Measurements from ENCODE around the gene PSMB7.

DNA sequence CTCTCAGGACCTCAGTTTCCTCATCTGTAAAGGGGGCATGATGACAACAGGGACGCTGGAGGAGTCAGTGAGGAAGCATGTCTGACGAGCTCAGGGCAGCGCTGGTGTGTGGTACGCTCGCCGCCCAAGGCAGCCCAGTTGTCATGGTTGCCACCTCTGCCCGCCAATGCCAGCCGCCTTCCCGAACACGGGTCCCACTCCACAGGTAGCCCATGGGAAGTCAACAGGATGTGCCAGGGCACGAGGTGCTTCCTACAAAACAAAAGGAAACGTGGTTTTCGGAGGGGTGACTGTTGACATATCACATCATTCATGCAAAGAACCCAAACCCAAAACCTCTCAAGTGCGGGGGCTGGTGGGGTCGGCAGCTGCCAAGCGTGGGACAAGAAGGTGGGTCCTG, 99.4 kb downstream of the PSMB7 start:
- TF ChIP-seq, protein P1, sequence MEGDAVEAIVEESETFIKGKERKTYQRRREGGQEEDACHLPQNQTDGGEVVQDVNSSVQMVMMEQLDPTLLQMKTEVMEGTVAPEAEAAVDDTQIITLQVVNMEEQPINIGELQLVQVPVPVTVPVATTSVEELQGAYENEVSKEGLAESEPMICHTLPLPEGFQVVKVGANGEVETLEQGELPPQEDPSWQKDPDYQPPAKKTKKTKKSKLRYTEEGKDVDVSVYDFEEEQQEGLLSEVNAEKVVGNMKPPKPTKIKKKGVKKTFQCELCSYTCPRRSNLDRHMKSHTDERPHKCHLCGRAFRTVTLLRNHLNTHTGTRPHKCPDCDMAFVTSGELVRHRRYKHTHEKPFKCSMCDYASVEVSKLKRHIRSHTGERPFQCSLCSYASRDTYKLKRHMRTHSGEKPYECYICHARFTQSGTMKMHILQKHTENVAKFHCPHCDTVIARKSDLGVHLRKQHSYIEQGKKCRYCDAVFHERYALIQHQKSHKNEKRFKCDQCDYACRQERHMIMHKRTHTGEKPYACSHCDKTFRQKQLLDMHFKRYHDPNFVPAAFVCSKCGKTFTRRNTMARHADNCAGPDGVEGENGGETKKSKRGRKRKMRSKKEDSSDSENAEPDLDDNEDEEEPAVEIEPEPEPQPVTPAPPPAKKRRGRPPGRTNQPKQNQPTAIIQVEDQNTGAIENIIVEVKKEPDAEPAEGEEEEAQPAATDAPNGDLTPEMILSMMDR (IDR thresholded peaks at IDR 0.05; ENCODE audit: control extremely low read depth in 1 of 3, insufficient read depth in 1 of 3, low read depth in 1 of 3, low read length in 3 of 3): no peak
- TF ChIP-seq ZNF274 (IDR thresholded peaks at IDR 0.05; ENCODE audit: borderline replicate concordance, extremely low read depth, low read length) (no peak), TAF1 (IDR thresholded peaks at IDR 0.05; ENCODE audit: low read depth, low read length) (no peak), KDM1A (IDR thresholded peaks at IDR 0.05; ENCODE audit: borderline replicate concordance, low read length) (no peak), SIN3A (conservative IDR thresholded peaks at IDR 0.05 in 1 of 2, IDR thresholded peaks at IDR 0.05 in 1 of 2; ENCODE audit: low read depth in 1 of 2, low read length in 2 of 2) (no peak), RAD21 (IDR thresholded peaks at IDR 0.05 in 1 of 2, conservative IDR thresholded peaks at IDR 0.05 in 1 of 2; ENCODE audit: low read depth in 2 of 2, low read length in 2 of 2) (no peak), EP300 (IDR thresholded peaks at IDR 0.05; ENCODE audit: borderline replicate concordance in 1 of 2, low read depth in 2 of 2, low read length in 2 of 2) (no peak), POLR2AphosphoS5 (IDR thresholded peaks at IDR 0.05; ENCODE audit: low read depth, low read length) (no peak), RFX5 (IDR thresholded peaks at IDR 0.05; ENCODE audit: borderline replicate concordance, low read depth, low read length) (no peak), MAX (IDR thresholded peaks at IDR 0.05) (no peak), EZH2 (IDR thresholded peaks at IDR 0.05; ENCODE audit: low read depth, low read length, severe bottlenecking) (no peak), POLR2A (IDR thresholded peaks at IDR 0.05; ENCODE audit: control extremely low read depth in 1 of 2, low read depth in 2 of 2, low read length in 2 of 2) (no peak), MAFK (IDR thresholded peaks at IDR 0.05; ENCODE audit: low read depth, low read length) (no peak)
- TF ChIP-seq, protein P2, sequence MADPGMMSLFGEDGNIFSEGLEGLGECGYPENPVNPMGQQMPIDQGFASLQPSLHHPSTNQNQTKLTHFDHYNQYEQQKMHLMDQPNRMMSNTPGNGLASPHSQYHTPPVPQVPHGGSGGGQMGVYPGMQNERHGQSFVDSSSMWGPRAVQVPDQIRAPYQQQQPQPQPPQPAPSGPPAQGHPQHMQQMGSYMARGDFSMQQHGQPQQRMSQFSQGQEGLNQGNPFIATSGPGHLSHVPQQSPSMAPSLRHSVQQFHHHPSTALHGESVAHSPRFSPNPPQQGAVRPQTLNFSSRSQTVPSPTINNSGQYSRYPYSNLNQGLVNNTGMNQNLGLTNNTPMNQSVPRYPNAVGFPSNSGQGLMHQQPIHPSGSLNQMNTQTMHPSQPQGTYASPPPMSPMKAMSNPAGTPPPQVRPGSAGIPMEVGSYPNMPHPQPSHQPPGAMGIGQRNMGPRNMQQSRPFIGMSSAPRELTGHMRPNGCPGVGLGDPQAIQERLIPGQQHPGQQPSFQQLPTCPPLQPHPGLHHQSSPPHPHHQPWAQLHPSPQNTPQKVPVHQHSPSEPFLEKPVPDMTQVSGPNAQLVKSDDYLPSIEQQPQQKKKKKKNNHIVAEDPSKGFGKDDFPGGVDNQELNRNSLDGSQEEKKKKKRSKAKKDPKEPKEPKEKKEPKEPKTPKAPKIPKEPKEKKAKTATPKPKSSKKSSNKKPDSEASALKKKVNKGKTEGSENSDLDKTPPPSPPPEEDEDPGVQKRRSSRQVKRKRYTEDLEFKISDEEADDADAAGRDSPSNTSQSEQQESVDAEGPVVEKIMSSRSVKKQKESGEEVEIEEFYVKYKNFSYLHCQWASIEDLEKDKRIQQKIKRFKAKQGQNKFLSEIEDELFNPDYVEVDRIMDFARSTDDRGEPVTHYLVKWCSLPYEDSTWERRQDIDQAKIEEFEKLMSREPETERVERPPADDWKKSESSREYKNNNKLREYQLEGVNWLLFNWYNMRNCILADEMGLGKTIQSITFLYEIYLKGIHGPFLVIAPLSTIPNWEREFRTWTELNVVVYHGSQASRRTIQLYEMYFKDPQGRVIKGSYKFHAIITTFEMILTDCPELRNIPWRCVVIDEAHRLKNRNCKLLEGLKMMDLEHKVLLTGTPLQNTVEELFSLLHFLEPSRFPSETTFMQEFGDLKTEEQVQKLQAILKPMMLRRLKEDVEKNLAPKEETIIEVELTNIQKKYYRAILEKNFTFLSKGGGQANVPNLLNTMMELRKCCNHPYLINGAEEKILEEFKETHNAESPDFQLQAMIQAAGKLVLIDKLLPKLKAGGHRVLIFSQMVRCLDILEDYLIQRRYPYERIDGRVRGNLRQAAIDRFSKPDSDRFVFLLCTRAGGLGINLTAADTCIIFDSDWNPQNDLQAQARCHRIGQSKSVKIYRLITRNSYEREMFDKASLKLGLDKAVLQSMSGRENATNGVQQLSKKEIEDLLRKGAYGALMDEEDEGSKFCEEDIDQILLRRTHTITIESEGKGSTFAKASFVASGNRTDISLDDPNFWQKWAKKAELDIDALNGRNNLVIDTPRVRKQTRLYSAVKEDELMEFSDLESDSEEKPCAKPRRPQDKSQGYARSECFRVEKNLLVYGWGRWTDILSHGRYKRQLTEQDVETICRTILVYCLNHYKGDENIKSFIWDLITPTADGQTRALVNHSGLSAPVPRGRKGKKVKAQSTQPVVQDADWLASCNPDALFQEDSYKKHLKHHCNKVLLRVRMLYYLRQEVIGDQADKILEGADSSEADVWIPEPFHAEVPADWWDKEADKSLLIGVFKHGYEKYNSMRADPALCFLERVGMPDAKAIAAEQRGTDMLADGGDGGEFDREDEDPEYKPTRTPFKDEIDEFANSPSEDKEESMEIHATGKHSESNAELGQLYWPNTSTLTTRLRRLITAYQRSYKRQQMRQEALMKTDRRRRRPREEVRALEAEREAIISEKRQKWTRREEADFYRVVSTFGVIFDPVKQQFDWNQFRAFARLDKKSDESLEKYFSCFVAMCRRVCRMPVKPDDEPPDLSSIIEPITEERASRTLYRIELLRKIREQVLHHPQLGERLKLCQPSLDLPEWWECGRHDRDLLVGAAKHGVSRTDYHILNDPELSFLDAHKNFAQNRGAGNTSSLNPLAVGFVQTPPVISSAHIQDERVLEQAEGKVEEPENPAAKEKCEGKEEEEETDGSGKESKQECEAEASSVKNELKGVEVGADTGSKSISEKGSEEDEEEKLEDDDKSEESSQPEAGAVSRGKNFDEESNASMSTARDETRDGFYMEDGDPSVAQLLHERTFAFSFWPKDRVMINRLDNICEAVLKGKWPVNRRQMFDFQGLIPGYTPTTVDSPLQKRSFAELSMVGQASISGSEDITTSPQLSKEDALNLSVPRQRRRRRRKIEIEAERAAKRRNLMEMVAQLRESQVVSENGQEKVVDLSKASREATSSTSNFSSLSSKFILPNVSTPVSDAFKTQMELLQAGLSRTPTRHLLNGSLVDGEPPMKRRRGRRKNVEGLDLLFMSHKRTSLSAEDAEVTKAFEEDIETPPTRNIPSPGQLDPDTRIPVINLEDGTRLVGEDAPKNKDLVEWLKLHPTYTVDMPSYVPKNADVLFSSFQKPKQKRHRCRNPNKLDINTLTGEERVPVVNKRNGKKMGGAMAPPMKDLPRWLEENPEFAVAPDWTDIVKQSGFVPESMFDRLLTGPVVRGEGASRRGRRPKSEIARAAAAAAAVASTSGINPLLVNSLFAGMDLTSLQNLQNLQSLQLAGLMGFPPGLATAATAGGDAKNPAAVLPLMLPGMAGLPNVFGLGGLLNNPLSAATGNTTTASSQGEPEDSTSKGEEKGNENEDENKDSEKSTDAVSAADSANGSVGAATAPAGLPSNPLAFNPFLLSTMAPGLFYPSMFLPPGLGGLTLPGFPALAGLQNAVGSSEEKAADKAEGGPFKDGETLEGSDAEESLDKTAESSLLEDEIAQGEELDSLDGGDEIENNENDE (IDR thresholded peaks at IDR 0.05; ENCODE audit: insufficient replicate concordance, low read length): no peak

All from H1 (cell line).